ENCODE results near the gene UBAP2.
"Not testable (repeated sequence)": the region's sequence is repeated elsewhere in the genome, so short reads cannot be mapped to it uniquely, and the experiment has no call there.

The UBAP2 gene

GRCh38 chr9:34049630-34050384, 1.1 kb upstream of the UBAP2 start:
- DNase-seq (ENCODE audit: low spot score), result no peak
- in situ Hi-C loops (cut with MboI; ENCODE audit: low pct_unique_long_range_greater_than_20kb, low sequenced_read_pairs, unreplicated experiment), result no loop called here
- no peak for TF ChIP-seq CTCF (IDR thresholded peaks at IDR 0.05; ENCODE audit: extremely low read depth, insufficient read depth, missing control alignments)

GRCh38 chr9:34047864-34048726, 592 bp downstream of the UBAP2 start:
- in situ Hi-C loops (cut with MboI; ENCODE audit: low pct_unique_long_range_greater_than_20kb, low sequenced_read_pairs, unreplicated experiment), result no loop called here
- TF ChIP-seq CTCF (IDR thresholded peaks at IDR 0.05; ENCODE audit: extremely low read depth, insufficient read depth, missing control alignments), result no peak
- DNase-seq (ENCODE audit: low spot score), result peak; percentile 39

- in situ Hi-C loops (cut with MboI; ENCODE audit: low pct_unique_long_range_greater_than_20kb, low sequenced_read_pairs, unreplicated experiment), result no loop called here
- no peak for TF ChIP-seq CTCF (IDR thresholded peaks at IDR 0.05; ENCODE audit: extremely low read depth, insufficient read depth, missing control alignments)
- no peak for DNase-seq (ENCODE audit: low spot score)
Observed at GRCh38 chr9:34046784-34047379, 1.8 kb downstream of the UBAP2 start.

GRCh38 chr9:34045903-34046302, 2.8 kb downstream of the UBAP2 start:
- no peak for DNase-seq (ENCODE audit: low spot score)
- TF ChIP-seq CTCF (IDR thresholded peaks at IDR 0.05; ENCODE audit: extremely low read depth, insufficient read depth, missing control alignments), result no peak
- in situ Hi-C loops (cut with MboI; ENCODE audit: low pct_unique_long_range_greater_than_20kb, low sequenced_read_pairs, unreplicated experiment), result no loop called here

- in situ Hi-C loops (cut with MboI; ENCODE audit: low pct_unique_long_range_greater_than_20kb, low sequenced_read_pairs, unreplicated experiment); DNase-seq (ENCODE audit: low spot score): not testable (repeated sequence)
Observed at GRCh38 chr9:34042074-34042473, 6.6 kb downstream of the UBAP2 start.

GRCh38 chr9:34038851-34039250, 9.8 kb downstream of the UBAP2 start:
- DNase-seq (ENCODE audit: low spot score); in situ Hi-C loops (cut with MboI; ENCODE audit: low pct_unique_long_range_greater_than_20kb, low sequenced_read_pairs, unreplicated experiment): not testable (repeated sequence)

GRCh38 chr9:34037626-34038025, 11.1 kb downstream of the UBAP2 start:
- DNase-seq (ENCODE audit: low spot score), result no peak
- no peak for TF ChIP-seq CTCF (IDR thresholded peaks at IDR 0.05; ENCODE audit: extremely low read depth, insufficient read depth, missing control alignments)
- in situ Hi-C loops (cut with MboI; ENCODE audit: low pct_unique_long_range_greater_than_20kb, low sequenced_read_pairs, unreplicated experiment), result no loop called here

Measured in GM13977 (cell line).